ENCODE results near the gene SMDT1.

SMDT1 gene

DNA sequence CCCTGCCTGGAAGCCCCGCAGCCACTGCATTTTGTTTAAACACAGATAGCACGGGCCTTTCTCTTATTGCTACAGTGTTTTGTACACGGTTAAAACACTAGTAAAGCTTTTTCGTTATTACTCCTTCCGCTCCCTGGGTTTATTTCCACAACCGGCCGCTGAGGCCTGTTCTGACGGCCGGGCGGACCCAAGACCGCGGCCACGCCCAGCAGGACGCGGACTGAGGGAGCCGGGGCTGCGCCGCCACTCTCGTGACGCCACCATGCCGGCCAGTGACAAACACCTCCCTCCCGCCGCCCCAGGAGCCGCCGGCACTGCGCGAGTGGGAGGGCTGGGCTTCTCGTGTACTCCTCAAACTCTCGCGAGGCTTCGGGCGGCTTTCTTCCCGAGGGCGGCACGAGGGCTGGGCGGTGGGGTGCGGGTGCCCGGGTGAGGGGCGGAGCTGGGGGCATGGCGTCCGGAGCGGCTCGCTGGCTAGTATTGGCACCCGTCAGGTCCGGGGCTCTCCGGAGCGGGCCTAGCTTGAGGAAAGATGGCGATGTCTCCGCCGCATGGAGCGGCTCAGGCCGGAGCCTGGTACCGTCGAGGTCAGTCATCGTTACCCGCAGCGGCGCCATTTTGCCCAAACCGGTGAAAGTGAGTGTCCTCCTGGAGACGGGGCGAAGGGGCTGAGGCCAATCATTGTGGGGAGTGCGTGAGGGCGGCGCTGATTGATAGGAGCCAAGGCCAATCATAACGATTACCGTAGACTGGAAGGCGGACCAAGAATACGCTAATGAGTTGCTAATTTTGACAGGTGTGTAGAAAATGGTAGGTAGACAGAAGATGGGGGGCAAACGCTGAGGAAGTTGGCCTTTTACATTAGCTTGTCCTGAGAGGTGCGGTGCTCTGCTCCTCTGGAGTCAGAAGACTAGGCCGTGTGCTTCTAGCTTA is at the start of gene SMDT1:
Gene SMDT1, plus strand, starts transcription at position 382 of the 933 bp plus-strand sequence. Its CDS starts 69 bp downstream, at position 451.
- peak; percentile 98 for DNase-seq

DNA sequence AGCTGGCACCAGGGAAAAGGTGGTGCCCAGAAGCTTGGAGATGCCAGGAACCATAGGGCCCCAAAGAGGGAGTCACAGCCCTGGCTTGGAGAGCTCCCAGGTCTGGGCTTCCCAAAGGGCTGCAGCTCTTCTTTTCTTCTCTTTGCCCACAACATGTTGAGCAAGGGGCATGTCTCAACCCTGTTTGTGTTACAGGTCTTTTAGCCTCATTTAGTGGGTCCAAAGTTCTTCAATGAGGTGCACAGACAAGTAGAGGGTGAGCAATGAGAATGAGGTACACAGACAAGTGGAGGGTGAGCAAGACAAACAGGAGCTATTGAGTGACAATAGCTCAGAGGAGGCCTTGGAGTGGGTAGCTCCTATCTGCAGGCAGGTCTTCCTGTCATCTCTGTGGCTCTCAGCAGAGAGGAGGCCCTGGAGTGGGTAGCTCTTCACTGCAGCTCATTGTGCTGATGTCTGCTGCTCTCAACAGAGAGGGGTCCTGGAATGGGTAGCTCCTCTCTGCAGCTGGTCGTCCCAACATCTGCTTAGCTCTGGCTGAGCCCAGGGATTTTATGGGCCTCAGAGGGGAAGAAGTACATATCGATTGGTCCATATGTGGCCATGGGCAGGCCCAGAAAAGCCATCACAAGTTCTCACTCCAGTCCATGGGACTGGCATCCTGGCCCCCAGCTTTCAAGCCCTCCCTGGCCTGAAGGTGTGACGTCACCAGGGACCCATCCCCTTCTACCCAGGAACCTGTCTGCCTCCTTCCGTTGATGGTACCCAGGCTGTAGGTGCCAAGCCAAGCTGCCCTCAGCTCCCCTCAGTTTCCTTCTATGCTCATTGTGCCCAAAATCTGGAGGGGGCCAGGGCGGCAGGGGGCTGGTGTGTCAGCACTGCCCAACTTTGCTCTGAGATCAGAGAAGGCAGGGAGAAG is 46.0 kb upstream of the SMDT1 start:
- DNase-seq: no peak

DNA sequence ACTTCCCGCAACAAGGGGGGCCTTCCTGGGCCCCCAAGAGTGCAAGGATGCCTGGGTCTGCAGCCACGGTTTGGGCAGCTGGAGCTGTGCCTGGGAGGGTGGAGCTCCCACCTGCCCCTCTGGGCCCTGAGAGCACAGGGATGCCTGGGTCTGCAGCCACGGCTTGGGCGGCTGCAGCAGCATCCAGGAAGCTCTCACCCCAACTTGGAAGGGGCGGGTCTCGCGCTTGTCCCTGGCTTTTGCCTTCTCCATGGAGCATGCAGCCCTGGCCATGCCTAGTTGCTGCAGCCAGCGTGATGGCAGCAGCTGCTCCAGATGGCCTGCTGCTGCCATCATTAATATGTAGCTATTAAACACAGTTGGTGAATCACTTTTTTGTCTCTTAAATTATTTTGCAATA is 44.2 kb upstream of the SMDT1 start:
- no peak for DNase-seq

DNA sequence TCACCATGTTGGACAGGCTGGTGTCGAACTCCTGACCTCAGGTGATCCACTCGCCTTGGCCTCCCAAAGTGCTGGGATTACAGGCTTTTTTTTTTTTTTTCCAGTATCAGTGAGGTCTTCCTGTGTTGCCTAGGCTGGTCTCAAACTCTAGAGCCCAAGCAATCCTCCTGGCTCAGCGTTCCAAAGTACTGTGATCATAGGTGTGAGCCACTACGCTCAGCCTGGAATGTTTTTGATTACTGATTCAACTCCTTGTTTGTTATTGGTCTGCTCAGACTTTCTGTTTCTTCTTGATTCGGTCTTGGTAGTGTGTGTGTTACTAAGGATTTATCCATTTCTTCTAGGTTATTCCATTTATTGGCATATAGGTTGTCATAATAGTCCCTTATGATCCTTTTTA is 40.2 kb upstream of the SMDT1 start:
- no peak for DNase-seq

DNA sequence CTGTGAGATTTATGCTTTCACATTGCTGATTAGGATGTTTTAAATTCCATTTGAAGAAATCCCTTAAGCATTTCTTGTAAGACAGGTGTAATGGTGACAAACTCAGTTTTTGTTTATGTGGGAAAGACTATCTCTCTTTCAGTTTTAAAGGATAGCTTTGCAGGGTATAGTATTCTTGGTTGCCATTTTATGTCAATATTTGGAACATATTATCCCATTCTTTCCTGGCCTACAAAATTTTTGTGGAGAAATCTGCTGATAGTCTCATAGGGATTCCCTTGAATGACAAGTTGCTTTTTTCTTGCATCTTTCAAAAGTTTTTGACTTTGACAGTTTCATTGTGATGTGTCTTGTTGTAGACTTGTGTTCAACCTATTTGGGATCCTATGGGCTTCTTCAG is 37.7 kb upstream of the SMDT1 start:
- DNase-seq: no peak

GRCh38 chr22:42050641-42051180 is 28.8 kb upstream of the SMDT1 start:
- no peak for DNase-seq

DNA sequence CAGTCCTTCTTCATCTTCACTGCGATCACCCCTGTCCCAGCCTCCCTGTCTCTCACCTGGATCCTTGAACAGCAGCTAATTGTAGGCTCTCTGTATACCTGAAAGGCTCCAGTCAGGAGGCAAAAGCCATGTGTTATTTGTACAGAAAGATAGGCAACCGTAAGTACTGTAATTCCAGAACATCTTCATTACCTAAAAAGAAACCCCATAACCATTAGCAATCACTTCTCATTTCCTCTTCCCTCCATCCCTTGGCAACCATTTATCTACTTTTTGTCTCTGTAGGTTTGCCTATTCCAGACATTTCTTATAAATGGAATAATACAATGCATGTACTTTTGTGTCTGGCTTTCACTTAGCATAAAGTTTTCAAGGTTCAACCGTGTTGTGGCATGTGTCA is 26.7 kb upstream of the SMDT1 start:
- no peak for DNase-seq

DNA sequence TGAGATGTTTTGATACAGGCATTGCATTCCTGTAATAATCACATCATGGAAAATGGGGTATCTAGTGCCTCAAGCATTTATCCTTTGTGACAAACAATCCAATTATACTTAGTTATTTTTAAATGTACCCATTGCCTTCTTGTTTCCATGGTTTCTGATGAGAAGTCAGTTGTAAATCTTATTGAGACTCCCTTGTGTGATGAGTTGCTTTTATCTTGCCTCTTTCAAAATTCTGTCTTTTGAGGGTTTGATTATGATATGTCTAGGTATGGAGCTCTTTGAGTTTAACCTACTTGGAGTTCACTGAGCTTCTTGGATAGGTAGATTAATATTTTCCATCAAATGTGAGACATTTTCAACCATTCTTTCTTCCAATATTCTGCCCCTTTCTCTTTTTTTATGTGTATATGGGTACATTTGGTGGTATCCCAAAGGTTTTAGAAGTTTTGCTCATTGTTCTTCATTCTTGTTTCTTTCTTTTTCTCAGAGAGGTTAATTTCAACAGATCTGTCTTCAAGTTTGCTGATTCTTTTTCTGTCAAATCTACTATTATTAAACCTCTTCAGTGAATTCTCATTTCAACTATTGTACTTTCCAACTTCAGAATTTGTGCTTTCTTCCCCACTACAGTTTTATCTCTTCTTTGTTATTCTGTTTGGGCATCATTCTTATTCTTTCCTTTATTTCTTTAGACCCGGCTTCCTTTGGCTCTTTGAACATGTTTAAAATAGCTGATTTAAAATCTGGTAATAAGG is 22.6 kb upstream of the SMDT1 start:
- DNase-seq: no peak

DNA sequence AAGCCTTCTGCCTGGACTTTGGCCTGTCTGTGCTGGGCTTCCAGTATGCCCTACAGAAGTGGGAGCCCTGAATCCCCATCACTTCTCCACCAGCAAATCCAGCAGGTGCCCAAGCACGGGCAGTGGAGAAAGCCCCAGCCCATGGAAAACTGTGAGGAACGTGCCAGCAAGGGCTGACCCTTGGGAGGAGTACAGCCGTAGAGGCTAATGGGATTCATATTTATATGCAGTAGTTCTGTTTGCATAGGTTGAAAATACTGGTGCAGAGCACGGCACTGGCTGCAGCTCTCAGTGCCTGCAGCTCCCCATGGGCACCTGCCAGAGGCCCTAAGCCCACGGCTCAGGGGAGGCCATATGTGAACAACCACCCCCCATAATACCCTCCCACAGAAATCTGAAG is 19.0 kb upstream of the SMDT1 start:
- DNase-seq: no peak

DNA sequence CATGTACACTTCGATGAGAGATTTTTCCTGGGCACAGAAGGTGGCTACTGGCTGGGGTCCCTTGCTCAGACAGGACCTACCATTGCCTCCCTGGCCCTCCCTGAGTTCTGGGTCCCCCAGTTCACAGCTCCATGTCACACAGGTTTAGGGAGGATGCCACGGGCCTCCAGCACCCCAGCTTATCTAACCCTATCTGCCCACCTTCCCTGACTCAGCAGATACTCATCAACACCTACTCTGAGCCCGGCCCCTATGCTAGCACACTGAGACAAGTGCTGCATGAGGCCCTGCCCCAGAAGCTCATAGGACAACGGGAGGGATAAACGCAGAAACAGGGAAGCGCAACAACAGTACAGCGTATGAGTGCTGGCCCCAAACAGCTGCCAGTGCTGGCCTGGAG is 18.5 kb upstream of the SMDT1 start:
- DNase-seq: no peak

GRCh38 chr22:42062506-42063170 is 16.9 kb upstream of the SMDT1 start:
- no peak for DNase-seq

GRCh38 chr22:42064629-42065028 is 14.9 kb upstream of the SMDT1 start:
- no peak for DNase-seq

DNA sequence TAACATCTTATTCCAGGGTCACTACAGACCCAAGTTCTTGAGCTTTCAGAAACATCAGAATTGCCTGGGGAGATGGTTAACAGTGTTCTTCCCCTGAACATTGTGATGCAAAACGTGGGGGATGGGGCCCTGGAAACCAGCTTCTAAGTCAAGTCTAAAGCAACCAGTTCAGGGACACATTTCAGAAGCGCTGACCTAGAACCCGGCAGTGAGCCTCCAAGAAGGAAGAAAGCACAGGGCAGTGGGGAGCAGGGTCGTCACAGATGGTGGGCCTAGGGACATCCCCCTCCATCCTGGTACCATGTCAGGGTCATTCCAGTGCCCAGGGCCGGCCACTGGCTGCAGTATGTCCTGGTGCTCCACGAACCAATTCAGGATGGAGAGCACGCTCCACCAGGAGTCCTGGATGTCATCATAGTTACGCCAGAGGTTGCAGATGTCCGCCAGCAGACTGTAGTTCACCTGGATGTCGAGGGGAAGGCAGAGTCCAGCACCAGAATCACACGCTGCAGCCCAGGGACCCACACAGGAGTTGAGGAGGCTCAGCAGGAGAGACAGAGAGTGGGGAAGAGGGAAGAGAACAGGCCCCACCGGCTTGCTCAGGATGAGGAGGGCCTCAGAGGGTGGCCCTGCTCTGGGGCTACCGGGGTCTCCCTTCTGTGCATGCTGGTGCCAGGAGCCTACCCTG is 13.9 kb upstream of the SMDT1 start:
- no peak for DNase-seq

DNA sequence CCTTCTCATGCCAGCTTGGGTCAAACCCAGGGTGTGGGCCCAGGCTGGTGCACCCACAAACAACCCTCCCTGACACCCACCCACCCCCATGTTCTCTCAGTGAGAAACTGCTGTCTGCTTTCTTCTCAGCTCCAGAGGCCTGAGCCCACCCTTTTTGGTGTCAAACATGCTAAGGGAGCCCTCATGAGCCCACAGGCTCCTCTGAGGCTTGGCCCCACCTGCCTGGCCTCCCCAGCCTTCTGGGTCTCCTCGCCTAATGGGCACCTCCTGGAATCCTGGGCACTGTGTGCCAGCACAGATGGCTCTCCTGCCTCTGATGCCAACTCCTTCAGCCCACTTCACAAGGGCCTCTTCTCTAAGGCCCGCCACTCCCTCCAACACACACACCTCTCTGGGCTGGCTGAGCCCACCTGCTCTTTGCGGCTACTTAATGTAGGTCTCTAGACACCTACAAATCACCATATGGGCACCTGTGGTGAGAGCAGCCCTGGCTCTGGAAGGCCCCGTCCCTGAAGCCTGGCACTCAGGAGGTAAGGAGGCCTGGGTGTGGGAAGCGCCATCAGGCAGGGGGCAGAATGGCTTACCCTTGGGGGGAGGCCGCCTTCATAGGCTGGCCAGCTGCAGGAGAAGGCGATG is 13.3 kb upstream of the SMDT1 start:
- no peak for DNase-seq

DNA sequence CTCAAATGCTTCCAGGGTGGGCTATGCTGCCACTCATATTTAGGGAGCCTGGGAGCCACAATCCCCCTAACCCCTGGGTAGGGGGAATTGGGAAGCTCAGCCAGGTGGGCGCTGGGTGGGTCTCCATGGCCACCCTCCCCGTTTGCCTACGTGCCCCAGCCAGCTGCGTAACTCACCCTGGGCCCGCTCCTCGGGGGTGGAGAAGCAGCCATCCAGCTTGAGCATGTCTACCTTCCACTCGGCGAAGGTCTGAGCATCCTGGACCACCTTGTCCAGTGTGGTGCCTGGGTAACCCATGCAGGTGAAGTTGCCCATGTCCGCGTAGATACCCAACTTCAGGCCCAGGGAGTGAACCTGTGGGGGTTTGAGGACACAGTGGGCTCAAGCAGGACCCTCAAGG is 12.6 kb upstream of the SMDT1 start:
- no peak for DNase-seq

DNA sequence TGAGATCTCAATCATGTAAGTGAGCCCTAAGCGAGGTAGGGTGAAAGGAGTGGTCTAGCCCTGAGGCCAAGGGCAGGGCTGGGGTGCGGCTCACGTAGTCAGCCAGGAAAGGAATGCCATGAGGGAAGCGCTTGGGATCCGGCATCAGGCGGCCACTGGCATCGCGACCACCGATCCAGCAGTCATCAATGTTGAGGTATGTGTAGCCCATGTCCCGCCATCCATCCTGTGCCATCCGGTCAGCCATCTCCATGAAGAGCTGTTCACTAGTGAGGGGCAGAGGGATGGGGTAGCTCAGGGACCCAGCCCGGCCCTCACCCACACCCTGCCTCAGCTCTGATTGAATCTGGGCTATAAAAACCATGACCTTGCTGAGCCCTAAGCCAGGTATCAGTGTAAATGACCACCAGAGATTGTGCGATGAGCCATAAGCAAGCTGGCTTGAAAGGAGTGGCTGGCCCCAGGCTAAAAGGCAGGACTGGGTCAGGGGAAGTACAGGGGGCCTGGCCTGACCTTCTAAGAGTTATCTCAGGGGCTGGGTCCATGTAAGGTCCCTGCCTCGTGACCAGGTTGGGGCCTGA is 11.7 kb upstream of the SMDT1 start:
- DNase-seq: no peak

GRCh38 chr22:42068291-42068690 is 11.2 kb upstream of the SMDT1 start:
- no peak for DNase-seq

DNA sequence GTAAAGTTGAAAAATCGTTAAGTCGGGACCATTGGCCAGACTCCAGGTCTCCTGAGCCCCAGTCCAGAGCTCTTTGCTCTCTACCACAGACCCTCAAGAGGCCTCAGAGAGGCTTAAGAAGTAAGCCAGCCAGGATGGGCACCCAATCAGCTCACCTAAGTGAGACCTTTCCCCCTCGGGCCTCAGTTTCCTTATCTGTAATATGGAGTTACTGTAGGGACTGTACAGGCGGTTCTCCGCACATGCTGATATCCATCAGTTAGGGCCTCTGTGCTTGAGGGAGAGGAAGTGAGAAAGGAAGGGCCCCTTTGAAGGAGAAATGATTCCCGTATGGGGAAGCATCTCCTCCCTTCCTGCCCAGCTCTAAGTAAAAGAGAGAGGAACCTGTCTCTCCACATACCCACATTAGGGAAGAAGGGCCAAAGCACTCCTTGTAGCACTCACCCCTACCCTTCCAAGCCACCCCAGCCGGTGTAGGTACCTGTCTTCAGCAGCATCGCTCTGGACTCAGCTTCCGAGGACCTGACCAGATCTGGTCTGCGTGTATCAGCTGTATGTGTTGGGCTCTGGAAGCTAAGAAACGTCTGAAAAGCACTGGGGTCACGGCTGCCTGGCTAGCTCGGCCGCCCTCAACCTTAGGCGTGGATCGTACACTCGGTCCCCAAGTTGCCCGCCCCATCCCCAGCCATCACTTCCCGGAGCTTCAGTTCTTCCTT is 9.5 kb upstream of the SMDT1 start:
- no peak for DNase-seq

DNA sequence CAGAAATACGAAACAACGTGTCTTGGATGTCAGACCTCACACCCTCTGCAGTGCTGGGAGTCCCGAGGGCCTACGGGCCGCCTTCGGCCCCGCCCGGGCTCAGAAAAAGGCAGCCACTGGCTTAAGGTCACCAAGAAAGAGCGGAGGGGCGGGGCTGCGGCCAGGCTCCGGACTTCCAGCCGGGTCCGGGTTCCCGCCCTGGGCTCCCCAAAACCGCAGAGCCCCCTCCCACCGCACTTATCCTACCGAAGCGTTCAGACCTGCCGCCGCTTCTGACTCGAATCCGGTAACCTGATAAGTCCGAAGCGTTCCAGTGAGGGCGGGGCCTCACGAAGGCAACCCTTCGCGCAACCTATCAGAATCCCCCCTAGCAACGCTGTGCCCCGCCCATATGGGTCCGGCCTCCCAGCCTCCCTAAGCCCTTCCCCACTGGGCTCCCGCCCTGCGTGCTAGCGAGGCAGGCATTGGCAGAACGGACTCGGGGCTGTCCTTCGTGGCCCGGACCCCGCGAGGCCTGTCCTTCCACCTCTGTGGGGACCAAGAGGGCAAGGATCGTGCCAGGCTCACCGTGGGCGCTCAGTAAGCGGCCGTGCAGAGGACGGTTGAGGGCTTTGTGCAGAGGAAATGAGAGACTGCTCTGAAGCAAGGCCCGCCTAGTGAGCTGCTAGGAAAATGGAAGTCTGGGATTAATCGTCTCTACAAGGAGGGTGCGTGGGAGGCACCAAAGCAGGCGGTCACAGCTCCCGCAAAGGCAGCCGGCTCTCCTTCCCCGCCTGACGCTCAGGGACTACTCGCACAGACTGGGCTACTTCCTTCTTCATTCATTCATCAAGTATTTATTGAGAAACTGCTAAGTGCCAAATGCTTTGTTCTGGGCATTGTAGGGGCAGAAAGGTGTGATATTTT is 8.7 kb upstream of the SMDT1 start, which contains the start of gene NAGA:
Gene NAGA, minus strand, starts transcription at position 296 of the 906 bp plus-strand sequence. CDS start 515 bp downstream, outside the sequence.
- DNase-seq: peak; percentile 89

Data from CD4-positive, alpha-beta T cell treated with Interferon gamma for 1 hour (primary cell).